ENCODE results near the gene BAIAP2.

- TF ChIP-seq, protein P1, sequence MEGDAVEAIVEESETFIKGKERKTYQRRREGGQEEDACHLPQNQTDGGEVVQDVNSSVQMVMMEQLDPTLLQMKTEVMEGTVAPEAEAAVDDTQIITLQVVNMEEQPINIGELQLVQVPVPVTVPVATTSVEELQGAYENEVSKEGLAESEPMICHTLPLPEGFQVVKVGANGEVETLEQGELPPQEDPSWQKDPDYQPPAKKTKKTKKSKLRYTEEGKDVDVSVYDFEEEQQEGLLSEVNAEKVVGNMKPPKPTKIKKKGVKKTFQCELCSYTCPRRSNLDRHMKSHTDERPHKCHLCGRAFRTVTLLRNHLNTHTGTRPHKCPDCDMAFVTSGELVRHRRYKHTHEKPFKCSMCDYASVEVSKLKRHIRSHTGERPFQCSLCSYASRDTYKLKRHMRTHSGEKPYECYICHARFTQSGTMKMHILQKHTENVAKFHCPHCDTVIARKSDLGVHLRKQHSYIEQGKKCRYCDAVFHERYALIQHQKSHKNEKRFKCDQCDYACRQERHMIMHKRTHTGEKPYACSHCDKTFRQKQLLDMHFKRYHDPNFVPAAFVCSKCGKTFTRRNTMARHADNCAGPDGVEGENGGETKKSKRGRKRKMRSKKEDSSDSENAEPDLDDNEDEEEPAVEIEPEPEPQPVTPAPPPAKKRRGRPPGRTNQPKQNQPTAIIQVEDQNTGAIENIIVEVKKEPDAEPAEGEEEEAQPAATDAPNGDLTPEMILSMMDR (IDR thresholded peaks at IDR 0.05; ENCODE audit: low read length) = no peak
- TF ChIP-seq EZH2 (optimal IDR thresholded peaks at IDR 0.05; ENCODE audit: low read depth, low read length) (no peak), EZH2phosphoT487 (IDR thresholded peaks at IDR 0.05; ENCODE audit: low read length) (no peak)
These were observed 126.6 kb downstream of the BAIAP2 start for GRCh38 chr17:81161536-81161935.
